ENCODE data around the gene HOXA9. TPM values are rescaled to one million over a fixed set of nuclear protein-coding genes. Genes with fewer than 3 reads are reported as not detected.

The HOXA9 gene
- total RNA-seq, 2 donors from 2014 or later: 14.7 to 57.0 TPM

DNA sequence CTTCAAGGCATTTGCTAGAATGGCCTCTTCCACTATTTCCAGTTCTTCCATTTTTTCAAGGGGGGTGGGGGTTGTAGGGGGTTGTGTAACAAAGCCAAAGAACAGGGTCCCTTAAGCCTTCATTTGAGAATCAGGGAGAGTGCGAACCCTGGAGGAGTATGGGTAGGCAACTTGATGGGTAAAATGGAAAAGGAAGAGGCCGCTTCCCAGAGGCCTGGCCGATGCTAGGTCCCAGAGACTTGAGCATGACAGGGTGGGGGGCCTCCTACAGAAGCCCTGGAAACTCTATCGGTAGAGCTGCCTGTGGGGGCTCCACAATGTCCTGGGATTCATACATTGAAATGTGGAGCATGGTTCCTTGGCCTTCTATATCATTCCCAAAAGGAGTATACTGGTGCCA is 43.7 kb upstream of the HOXA9 start:
- peaks cover 8% of the 10 kb centered on the region for H3K4me1 ChIP-seq (replicated peaks)
- intact Hi-C loops (cut with DNase I): loop anchor here (5.0 to 10.0 kb wide), 2 partner anchors 393 to 716 kb away; no protein-coding TSS in a partner anchor
- peak overlapping the region; percentile 96 to 97 for H3K27ac ChIP-seq
- H3K4me3 ChIP-seq: no peak overlapping the region
- H3K27me3 ChIP-seq (replicated peaks; ENCODE audit: insufficient read depth): no peaks in the 10 kb centered on the region
- WGBS: 83% methylated on average over 4 of the region's 4 CpGs
- no peaks in the 10 kb centered on the region for H3K36me3 ChIP-seq
- TF ChIP-seq, protein P1, sequence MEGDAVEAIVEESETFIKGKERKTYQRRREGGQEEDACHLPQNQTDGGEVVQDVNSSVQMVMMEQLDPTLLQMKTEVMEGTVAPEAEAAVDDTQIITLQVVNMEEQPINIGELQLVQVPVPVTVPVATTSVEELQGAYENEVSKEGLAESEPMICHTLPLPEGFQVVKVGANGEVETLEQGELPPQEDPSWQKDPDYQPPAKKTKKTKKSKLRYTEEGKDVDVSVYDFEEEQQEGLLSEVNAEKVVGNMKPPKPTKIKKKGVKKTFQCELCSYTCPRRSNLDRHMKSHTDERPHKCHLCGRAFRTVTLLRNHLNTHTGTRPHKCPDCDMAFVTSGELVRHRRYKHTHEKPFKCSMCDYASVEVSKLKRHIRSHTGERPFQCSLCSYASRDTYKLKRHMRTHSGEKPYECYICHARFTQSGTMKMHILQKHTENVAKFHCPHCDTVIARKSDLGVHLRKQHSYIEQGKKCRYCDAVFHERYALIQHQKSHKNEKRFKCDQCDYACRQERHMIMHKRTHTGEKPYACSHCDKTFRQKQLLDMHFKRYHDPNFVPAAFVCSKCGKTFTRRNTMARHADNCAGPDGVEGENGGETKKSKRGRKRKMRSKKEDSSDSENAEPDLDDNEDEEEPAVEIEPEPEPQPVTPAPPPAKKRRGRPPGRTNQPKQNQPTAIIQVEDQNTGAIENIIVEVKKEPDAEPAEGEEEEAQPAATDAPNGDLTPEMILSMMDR (IDR thresholded peaks at IDR 0.05): no peak
- no peak for TF ChIP-seq POLR2A (IDR thresholded peaks at IDR 0.05)
- no peak for TF ChIP-seq POLR2AphosphoS5 (IDR thresholded peaks at IDR 0.05)
- no peaks in the 10 kb centered on the region for H3K9me3 ChIP-seq
- DNase-seq (ENCODE audit: low spot score): no peak

DNA sequence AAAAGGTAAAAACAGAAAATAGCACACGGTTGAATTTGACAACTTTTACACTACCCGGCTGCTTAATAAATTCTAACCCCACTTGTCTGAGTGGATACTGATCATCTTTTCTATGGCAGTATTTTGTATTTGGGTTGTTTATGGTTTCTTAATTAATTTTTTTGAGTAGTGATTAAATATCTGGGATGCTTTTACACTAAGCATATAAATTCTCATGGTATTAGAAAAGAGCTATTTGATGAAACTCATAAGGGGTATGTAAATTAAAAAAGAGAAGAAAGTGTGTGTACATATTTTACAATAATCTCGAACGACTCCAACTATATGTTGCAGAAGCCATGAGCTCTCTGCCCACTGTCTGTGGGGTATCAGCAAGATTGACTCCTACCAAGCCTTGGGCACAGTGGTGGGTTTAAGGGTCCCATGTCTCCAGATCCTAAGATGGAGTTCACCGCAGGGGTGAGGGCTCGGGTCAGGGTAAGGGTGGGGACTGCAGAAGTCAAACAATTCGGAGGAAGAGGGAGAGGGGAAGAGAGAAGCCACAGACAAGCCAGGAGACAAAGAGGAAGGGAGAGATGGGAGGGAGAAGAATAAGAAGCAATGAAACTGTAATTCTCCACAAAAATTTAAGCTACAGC is 42.1 kb upstream of the HOXA9 start:
- intact Hi-C loops (cut with DNase I): loop anchor here (5.0 to 10.0 kb wide), 2 partner anchors 395 to 717 kb away; no protein-coding TSS in a partner anchor
- Histone ChIP-seq H3K36me3 (no peaks in the 10 kb centered on the region), H3K27ac (peak overlapping the region; percentile 96 to 97), H3K4me1 (replicated peaks) (peaks cover 8% of the 10 kb centered on the region), H3K4me3 (peak overlapping the region in 1 of 2 donors; percentile 8), H3K9me3 (no peaks in the 10 kb centered on the region), H3K27me3 (replicated peaks; ENCODE audit: insufficient read depth) (no peaks in the 10 kb centered on the region)
- no peak for TF ChIP-seq POLR2A (IDR thresholded peaks at IDR 0.05)
- TF ChIP-seq POLR2AphosphoS5 (IDR thresholded peaks at IDR 0.05): no peak
- TF ChIP-seq, protein P1 (IDR thresholded peaks at IDR 0.05): no peak
- no peak for DNase-seq (ENCODE audit: low spot score)
- WGBS: 10% methylated on average over 7 of the region's 7 CpGs

DNA sequence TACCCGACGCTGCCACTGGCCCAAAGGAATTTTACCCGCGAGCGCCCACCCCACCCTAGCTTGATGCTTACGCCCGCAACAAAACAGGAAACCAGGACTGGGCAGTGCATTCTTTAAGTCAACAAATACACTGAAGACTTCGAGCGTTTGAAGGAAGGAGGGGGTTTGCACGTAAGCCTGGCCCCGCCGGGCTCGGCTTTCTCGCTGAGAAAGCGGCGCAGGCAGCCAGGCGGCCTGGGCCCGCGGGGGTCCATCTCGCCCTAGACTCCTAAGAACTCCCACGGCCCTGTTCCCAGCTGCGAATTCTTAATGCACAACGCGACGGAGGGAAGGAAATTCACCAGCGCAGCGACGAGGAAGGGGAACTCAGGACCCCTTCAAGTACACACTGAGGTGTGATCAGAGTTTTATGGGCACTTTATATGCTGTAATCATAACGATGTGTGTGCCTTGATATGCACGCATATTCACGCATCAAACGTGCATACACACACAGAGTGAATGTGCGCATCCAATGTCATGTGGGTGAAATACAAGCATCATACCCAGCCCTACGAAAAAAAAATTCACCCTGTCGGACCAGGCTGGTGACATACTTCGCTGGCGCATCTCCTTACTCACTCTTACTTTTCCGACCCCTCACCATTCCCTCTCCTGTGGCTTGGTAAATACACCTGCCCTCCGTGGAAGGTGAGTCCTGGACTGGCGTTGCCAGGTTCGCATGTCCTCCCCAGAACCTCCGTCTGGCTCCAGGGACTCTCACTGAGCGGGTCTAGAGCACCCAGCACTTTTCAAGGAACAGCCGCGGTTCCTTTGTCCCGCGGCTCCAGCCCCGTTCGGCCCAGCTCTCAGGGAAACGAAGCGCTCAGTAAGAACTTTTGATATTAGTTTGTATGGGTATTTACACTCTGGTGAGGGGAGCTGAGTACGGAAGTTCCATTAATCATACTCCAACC is 40.3 kb upstream of the HOXA9 start:
- H3K27me3 ChIP-seq (replicated peaks; ENCODE audit: insufficient read depth): no peaks in the 10 kb centered on the region
- intact Hi-C loops (cut with DNase I): loop anchor here (5.0 to 10.0 kb wide), 2 partner anchors 397 to 719 kb away; no protein-coding TSS in a partner anchor
- TF ChIP-seq, protein P1 (IDR thresholded peaks at IDR 0.05): no peak
- TF ChIP-seq POLR2AphosphoS5 (IDR thresholded peaks at IDR 0.05): peak; percentile 3
- peak overlapping the region; percentile 76 to 81 for H3K4me3 ChIP-seq
- H3K9me3 ChIP-seq: no peaks in the 10 kb centered on the region
- DNase-seq (ENCODE audit: low spot score): no peak
- peak overlapping the region; percentile 96 to 97 for H3K27ac ChIP-seq
- peaks cover 4% of the 10 kb centered on the region for H3K4me1 ChIP-seq (replicated peaks)
- WGBS: 3% methylated on average over 52 of the region's 52 CpGs
- H3K36me3 ChIP-seq: no peaks in the 10 kb centered on the region

DNA sequence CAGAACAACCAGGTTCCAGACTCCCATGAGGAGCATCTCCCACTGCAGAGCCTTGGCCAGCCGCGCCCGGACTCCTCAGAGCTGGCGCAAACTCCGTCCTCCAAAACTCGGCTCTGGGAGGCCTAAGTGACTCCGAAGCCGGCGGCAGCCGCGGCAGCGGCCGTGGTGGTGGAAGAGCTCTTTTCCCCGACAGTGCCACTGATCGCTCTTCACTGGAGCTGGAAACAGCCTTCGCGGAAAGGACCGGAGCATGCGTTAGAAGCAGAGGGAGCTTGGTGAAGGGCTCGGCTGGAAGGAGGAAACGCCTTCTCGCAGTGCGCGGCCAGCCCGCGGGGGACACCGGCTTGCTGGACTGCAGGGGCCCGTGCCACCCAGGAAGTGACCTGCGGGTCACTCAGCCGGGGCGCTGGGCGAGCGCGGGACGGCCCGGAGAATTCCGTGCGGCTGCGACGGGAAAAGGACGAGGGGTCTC is 39.5 kb upstream of the HOXA9 start:
- no peaks in the 10 kb centered on the region for H3K36me3 ChIP-seq
- intact Hi-C loops (cut with DNase I): loop anchor here (5.0 to 10.0 kb wide), 2 partner anchors 397 to 720 kb away; no protein-coding TSS in a partner anchor
- peak overlapping the region; percentile 76 to 81 for H3K4me3 ChIP-seq
- peaks cover 4% of the 10 kb centered on the region for H3K4me1 ChIP-seq (replicated peaks)
- H3K9me3 ChIP-seq: no peaks in the 10 kb centered on the region
- TF ChIP-seq POLR2AphosphoS5 (IDR thresholded peaks at IDR 0.05): no peak
- TF ChIP-seq, protein P1 (IDR thresholded peaks at IDR 0.05): no peak
- H3K27ac ChIP-seq: peak overlapping the region; percentile 96 to 97
- H3K27me3 ChIP-seq (replicated peaks; ENCODE audit: insufficient read depth): no peaks in the 10 kb centered on the region
- no peak for DNase-seq (ENCODE audit: low spot score)
- 2% methylated on average over 41 of the region's 41 CpGs for WGBS
